ENCODE results near the gene PARP8.

Gene PARP8

GRCh38 chr5:50854082-50854481, 187.6 kb downstream of the PARP8 start:
- no peak for DNase-seq (ENCODE audit: low read depth)

- no peak for DNase-seq (ENCODE audit: low read depth)
These were observed 188.6 kb downstream of the PARP8 start for GRCh38 chr5:50855001-50855400.

- DNase-seq (ENCODE audit: low read depth): no peak
These were observed 190.1 kb downstream of the PARP8 start for GRCh38 chr5:50856401-50857119.

- no peak for DNase-seq (ENCODE audit: low read depth)
These were observed 197.2 kb downstream of the PARP8 start for GRCh38 chr5:50863534-50864170.

DNA sequence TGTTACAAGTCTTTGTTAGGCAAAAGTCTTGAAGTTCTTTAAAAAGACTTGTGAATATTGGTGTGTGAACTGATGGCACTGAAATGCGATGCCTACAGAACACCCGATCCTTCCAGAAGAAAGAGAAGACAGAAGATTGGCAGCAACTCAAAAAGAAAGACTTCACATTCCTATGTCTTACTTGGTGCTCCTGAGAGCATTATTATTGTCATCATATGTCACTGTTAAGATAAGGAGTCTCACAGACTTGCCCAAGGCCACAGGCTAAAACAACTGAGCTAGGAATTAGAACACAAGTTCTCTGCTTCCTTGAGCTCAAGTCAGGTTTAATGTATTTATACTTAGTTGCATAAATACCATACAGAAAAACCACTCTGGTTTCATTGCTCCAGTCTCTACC, 198.0 kb downstream of the PARP8 start:
- no peak for DNase-seq (ENCODE audit: low read depth)

DNA sequence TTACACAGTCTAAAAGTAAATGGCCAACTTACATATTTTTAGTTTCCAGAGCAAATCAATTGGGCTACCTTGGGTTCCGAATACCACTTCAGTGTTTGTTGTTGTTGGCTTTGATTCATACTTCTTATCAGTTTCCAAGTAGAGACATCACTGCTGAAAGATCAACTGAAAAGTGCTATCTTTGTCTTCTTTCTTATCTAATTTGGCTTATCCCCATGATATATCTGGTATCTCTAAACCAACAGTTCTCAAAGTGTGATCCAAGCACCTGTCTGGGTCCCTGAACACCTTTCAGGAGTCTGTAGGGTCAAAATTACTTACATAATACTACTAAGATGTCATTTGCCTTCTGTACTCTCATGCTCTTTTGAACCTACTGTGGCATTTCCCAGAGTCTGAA, 200.0 kb downstream of the PARP8 start:
- no peak for DNase-seq (ENCODE audit: low read depth)

DNA sequence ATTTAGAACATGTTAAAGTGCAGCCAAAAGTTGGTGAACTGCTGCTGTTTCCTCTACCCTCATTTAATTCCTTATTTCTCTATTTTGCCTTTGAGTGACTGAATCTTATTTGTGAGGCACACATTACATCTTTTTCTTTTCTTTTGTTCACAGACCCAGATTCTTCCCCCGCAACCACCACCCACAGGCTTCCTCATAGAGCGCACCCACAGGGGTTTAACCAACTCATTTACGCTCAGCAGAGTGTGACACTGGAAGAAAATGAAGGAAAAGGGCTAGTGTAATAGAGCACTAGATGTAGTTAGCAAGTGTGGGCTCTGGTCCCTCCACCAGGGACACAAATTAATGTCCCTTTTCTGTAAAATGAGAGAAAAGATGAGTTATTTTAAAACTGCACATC, 200.7 kb downstream of the PARP8 start:
- DNase-seq (ENCODE audit: low read depth): no peak

GRCh38 chr5:50873595-50874277, 207.3 kb downstream of the PARP8 start:
- no peak for DNase-seq (ENCODE audit: low read depth)

- DNase-seq (ENCODE audit: low read depth): no peak
These were observed 208.0 kb downstream of the PARP8 start for GRCh38 chr5:50874306-50875001.

GRCh38 chr5:50875002-50875344, 208.5 kb downstream of the PARP8 start:
- DNase-seq (ENCODE audit: low read depth): no peak

- no peak for DNase-seq (ENCODE audit: low read depth)
These were observed 212.0 kb downstream of the PARP8 start for GRCh38 chr5:50878470-50878869.

- no peak for DNase-seq (ENCODE audit: low read depth)
These were observed 215.0 kb downstream of the PARP8 start for GRCh38 chr5:50881407-50881806.

- DNase-seq (ENCODE audit: low read depth): no peak
These were observed 220.4 kb downstream of the PARP8 start for GRCh38 chr5:50886657-50887345.

DNA sequence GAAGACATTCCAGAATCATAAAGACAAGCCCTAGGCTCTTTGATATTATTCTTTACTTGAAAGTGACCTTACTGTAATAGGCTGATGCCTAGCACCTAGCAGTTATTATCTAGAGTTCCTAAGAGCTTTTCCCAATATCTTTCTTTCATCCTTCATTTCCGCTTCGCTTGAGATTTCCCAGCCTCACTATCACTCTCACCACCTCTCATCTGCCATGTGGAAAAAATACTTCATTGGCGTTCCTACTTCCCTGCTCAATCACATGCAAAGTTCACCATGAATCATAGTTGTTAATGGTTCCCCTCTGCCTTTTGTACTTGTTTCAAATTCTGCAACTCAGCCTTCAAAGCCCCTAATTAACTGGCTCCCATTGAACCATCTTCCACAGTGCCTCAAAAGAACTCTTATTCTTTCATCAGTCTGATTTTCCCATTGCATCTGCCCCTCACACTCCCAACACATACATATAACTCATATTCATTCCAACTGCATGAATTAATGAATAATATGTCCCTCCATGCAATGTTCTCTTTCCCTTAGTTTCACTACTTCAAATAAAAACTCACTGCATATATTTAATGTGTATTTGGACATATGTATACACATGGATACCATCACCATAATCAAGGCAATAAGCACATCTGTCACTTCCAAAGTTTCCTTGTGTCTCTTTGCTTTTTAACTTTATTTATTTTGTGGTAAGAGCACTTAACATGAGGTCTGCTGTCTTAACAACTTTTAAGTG, 221.6 kb downstream of the PARP8 start:
- DNase-seq (ENCODE audit: low read depth): no peak

- DNase-seq (ENCODE audit: low read depth): no peak
These were observed 222.3 kb downstream of the PARP8 start for GRCh38 chr5:50888751-50889150.

GRCh38 chr5:50889790-50890189, 223.4 kb downstream of the PARP8 start:
- DNase-seq (ENCODE audit: low read depth): peak; percentile 19
